Sigmoid colon (tissue), 4 donors: ENCODE data around the gene MAPK8IP3.

ENCODE experiments used
- EP300 ChIP-seq, 4 donors: sonication (generic); formaldehyde crosslinking; IDR thresholded peaks; one replicate each; pipeline ENCODE4 v1.6.1; 2017; ENCODE audit warnings: antibody characterized with exemption in 4 of 4
- POLR2A ChIP-seq, 2 donors: fragments of 450-650 bp; IDR thresholded peaks; one replicate each; pipeline ENCODE4 v1.6.1; 2016; ENCODE audit warnings: antibody characterized with exemption in 2 of 2, mild to moderate bottlenecking in 2 of 2, moderate library complexity in 2 of 2
- POLR2AphosphoS5 ChIP-seq, 4 donors: sonication (generic); formaldehyde crosslinking; IDR thresholded peaks; one replicate each; pipeline ENCODE4 v1.6.1; 2017; ENCODE audit warnings: antibody characterized with exemption in 4 of 4
- TF ChIP-seq, protein P1 (sequence below), 4 experiments: fragments of 450-650 bp in 3 of 4; fragments of 200-600 bp in 1 of 4; IDR thresholded peaks; one replicate each; pipeline ENCODE4 v1.5.1; 2016 to 2019; ENCODE audit warnings: antibody characterized with exemption in 4 of 4, mild to moderate bottlenecking in 3 of 4, moderate library complexity in 2 of 4

GRCh38 chr16:1698680-1699079 lies 7.3 kb upstream of the MAPK8IP3 start:
- TF ChIP-seq EP300 (IDR thresholded peaks at IDR 0.05) = no peak
- TF ChIP-seq, protein P1, sequence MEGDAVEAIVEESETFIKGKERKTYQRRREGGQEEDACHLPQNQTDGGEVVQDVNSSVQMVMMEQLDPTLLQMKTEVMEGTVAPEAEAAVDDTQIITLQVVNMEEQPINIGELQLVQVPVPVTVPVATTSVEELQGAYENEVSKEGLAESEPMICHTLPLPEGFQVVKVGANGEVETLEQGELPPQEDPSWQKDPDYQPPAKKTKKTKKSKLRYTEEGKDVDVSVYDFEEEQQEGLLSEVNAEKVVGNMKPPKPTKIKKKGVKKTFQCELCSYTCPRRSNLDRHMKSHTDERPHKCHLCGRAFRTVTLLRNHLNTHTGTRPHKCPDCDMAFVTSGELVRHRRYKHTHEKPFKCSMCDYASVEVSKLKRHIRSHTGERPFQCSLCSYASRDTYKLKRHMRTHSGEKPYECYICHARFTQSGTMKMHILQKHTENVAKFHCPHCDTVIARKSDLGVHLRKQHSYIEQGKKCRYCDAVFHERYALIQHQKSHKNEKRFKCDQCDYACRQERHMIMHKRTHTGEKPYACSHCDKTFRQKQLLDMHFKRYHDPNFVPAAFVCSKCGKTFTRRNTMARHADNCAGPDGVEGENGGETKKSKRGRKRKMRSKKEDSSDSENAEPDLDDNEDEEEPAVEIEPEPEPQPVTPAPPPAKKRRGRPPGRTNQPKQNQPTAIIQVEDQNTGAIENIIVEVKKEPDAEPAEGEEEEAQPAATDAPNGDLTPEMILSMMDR (IDR thresholded peaks at IDR 0.05) = no peak
- TF ChIP-seq POLR2AphosphoS5 (IDR thresholded peaks at IDR 0.05) = no peak
- TF ChIP-seq POLR2A (IDR thresholded peaks at IDR 0.05) = no peak
